HCT116 (cell line): Measurements from ENCODE around the gene AMPD3. TPM values are rescaled to one million over a fixed set of nuclear protein-coding genes. Genes with fewer than 3 reads are reported as not detected.
A peak's percentile ranks its signal among the peaks of the same experiment; 100 is the strongest.

ENCODE experiments used
- ATAC-seq: fragments of 200-7000 bp; cut with Tn5 transposase; 2 replicates; pipeline ENCODE4 v1.9.1; 2020; ENCODE audit warnings: mild to moderate bottlenecking, moderate library complexity
- Bru-seq: library from RNA; stranded (reverse); fragments of 400-500 nt; gene quantifications from one replicate; lab custom pipeline; 2021; lab: Mats Ljungman, UMichigan
- BruChase-seq, 2 experiments: library from RNA; stranded (reverse); fragments of 400-500 nt; gene quantifications; one replicate each; lab custom pipeline; 2021; lab: Mats Ljungman, UMichigan
- BruUV-seq: library from RNA; stranded (reverse); fragments of 400-500 nt; replicated peaks from 2 replicates; lab custom pipeline; 2021; lab: Mats Ljungman, UMichigan
- CTCF ChIA-PET: fragments of 300-600 bp; sonication (Branson Sonifier 250); formaldehyde crosslinking; loops from one replicate; lab custom pipeline; 2021; ENCODE audit warnings: antibody characterized with exemption; lab: Charles Lee
- POLR2A ChIA-PET: fragments of 300-600, 350-600 bp; sonication (Branson Sonifier 250); formaldehyde crosslinking; loops from one replicate; lab custom pipeline; 2021; ENCODE audit warnings: antibody characterized with exemption; lab: Charles Lee
- RAD21 ChIA-PET, 2 experiments: fragments of 300-600 bp; sonication (Branson Sonifier 250); formaldehyde crosslinking; loops; one replicate each; lab custom pipeline; 2023; ENCODE audit warnings: low total read pairs in 2 of 2; ENCODE audit not compliant: uncharacterized antibody in 2 of 2, unreplicated experiment in 2 of 2, low non-redundant PET in 1 of 2; lab: Charles Lee
- DNase-seq: peaks from one replicate; pipeline ENCODE4 v3.0.0-alpha.2; 2010; ENCODE audit warnings: low read depth, low spot score
- H2AFZ ChIP-seq: fragments of 200-600 bp; shearing (Covaris generic), sonication (generic); 2 replicates; pipeline ENCODE4 v1.6.1; 2017; ENCODE audit warnings: low read depth, mixed run types, mixed read lengths, antibody characterized with exemption, low read length; ENCODE audit not compliant: poor library complexity, severe bottlenecking
- H3K27ac ChIP-seq: 2 replicates; pipeline ENCODE4 v1.5.1; 2012; ENCODE audit warnings: low read depth, low read length
- H3K27me3 ChIP-seq: fragments of 200-600 bp; sonication (generic); 2 replicates; pipeline ENCODE4 v1.6.1; 2016; ENCODE audit warnings: mixed run types, low read length, mixed read lengths; ENCODE audit not compliant: insufficient read depth
- H3K36me3 ChIP-seq, 2 experiments: fragments of 200-500 bp in 1 of 2; fragments of 200-600 bp in 1 of 2; sonication (Bioruptor generic) in 1 of 2; sonication (generic) in 1 of 2; 2 replicates each; pipeline versions ENCODE4 v1.5.1 to v1.6.1; 2014 to 2016; ENCODE audit warnings: low read length in 2 of 2, inconsistent platforms in 1 of 2, mixed read lengths in 1 of 2, mixed run types in 1 of 2; ENCODE audit not compliant: insufficient read depth in 2 of 2, control insufficient read depth in 1 of 2
- H3K4me1 ChIP-seq, 2 experiments: fragments of 200-600 bp in 1 of 2; sonication (generic) in 1 of 2; 2 replicates each; pipeline versions ENCODE4 v1.5.1 to v1.6.1; 2012 to 2017; ENCODE audit warnings: low read length in 2 of 2, inconsistent platforms in 1 of 2, mild to moderate bottlenecking in 1 of 2, mixed read lengths in 1 of 2, mixed run types in 1 of 2, moderate library complexity in 1 of 2; ENCODE audit not compliant: insufficient read depth in 2 of 2, control insufficient read depth in 1 of 2
- H3K4me2 ChIP-seq: fragments of 200-600 bp; sonication (generic); 2 replicates; pipeline ENCODE4 v1.6.1; 2017; ENCODE audit warnings: mixed run types, low read length, mixed read lengths
- H3K4me3 ChIP-seq, 2 experiments: fragments of 200-600 bp in 1 of 2; sonication (generic) in 1 of 2; replicated peaks in 1 of 2; 2 replicates each; pipeline ENCODE4 v1.5.1; 2011 to 2016; ENCODE audit warnings: low read length in 2 of 2, control low read depth in 1 of 2, low read depth in 1 of 2, mild to moderate bottlenecking in 1 of 2, mixed read lengths in 1 of 2, mixed run types in 1 of 2
- H3K79me2 ChIP-seq: fragments of 200-600 bp; sonication (generic); 2 replicates; pipeline ENCODE4 v1.6.1; 2017; ENCODE audit warnings: mild to moderate bottlenecking, mixed run types, low read length, moderate library complexity, mixed read lengths; ENCODE audit not compliant: insufficient read depth
- H3K9ac ChIP-seq: fragments of 200-600 bp; sonication (generic); 2 replicates; pipeline ENCODE4 v1.6.1; 2016; ENCODE audit warnings: low read length, mixed read lengths
- H3K9me2 ChIP-seq: fragments of 200-600 bp; sonication (generic), shearing (Covaris generic); 2 replicates; pipeline ENCODE4 v1.6.1; 2017; ENCODE audit warnings: mixed run types, mild to moderate bottlenecking, moderate library complexity; ENCODE audit not compliant: insufficient read depth
- H3K9me3 ChIP-seq, 2 experiments: fragments of 200-500 bp in 1 of 2; fragments of 200-600 bp in 1 of 2; sonication (Bioruptor generic) in 1 of 2; sonication (generic) in 1 of 2; 2 replicates each; pipeline ENCODE4 v1.6.1; 2014 to 2017; ENCODE audit warnings: low read length in 2 of 2, mixed read lengths in 2 of 2, inconsistent platforms in 1 of 2, low read depth in 1 of 2, mild to moderate bottlenecking in 1 of 2, mixed run types in 1 of 2, moderate library complexity in 1 of 2; ENCODE audit not compliant: control insufficient read depth in 1 of 2, insufficient read depth in 1 of 2
- H4K20me1 ChIP-seq: fragments of 200-600 bp; sonication (generic), shearing (Covaris generic); 2 replicates; pipeline ENCODE4 v1.6.1; 2017; ENCODE audit warnings: mixed run types, mild to moderate bottlenecking, moderate library complexity; ENCODE audit not compliant: insufficient read depth
- CBX3 ChIP-seq: IDR thresholded peaks from 2 replicates; pipeline ENCODE4 v1.6.1; 2012; ENCODE audit warnings: low read depth
- ELF1 ChIP-seq: IDR thresholded peaks from 2 replicates; pipeline ENCODE4 v1.6.1; 2012; ENCODE audit warnings: low read depth, borderline replicate concordance
- EZH2 ChIP-seq: fragments of 200-600 bp; sonication (generic); IDR thresholded peaks from 2 replicates; pipeline ENCODE4 v1.6.1; 2017; ENCODE audit warnings: antibody characterized with exemption, mixed run types
- FOSL1 ChIP-seq: IDR thresholded peaks from 2 replicates; pipeline ENCODE4 v1.6.1; 2012; ENCODE audit warnings: low read depth
- POLR2A ChIP-seq: IDR thresholded peaks from 2 replicates; pipeline ENCODE4 v1.7.0; 2011; ENCODE audit warnings: borderline replicate concordance; ENCODE audit not compliant: insufficient read depth, insufficient read length; ENCODE audit errors: extremely low read depth
- POLR2AphosphoS5 ChIP-seq: IDR thresholded peaks from 2 replicates; pipeline ENCODE4 v1.6.1; 2011; ENCODE audit warnings: mild to moderate bottlenecking, low read depth, low read length, moderate library complexity
- RAD21 ChIP-seq: IDR thresholded peaks from 2 replicates; pipeline ENCODE4 v1.6.1; 2012; ENCODE audit warnings: low read depth, mild to moderate bottlenecking
- SIN3A ChIP-seq: IDR thresholded peaks from 2 replicates; pipeline ENCODE4 v1.6.1; 2012; ENCODE audit warnings: low read depth
- SP1 ChIP-seq: IDR thresholded peaks from 2 replicates; pipeline ENCODE4 v1.6.1; 2012; ENCODE audit warnings: low read depth
- SRF ChIP-seq: IDR thresholded peaks from 2 replicates; pipeline ENCODE4 v1.6.1; 2012; ENCODE audit warnings: low read depth
- TCF7L2 ChIP-seq: IDR thresholded peaks from 2 replicates; pipeline ENCODE4 v1.7.0; 2011; ENCODE audit warnings: borderline replicate concordance, inconsistent platforms; ENCODE audit not compliant: insufficient read depth, insufficient read length; ENCODE audit errors: extremely low read depth
- YY1 ChIP-seq: IDR thresholded peaks from 2 replicates; pipeline ENCODE4 v1.6.1; 2011; ENCODE audit warnings: low read length, low read depth, moderate library complexity, mild to moderate bottlenecking; ENCODE audit not compliant: insufficient replicate concordance; ENCODE audit errors: extremely low read depth
- intact Hi-C: fragments of 100-400 bp; cut with micrococcal nuclease; formaldehyde crosslinking; loops from 2 replicates; pipeline ENCODE4 v1.10.0; 2022
- long read RNA-seq: library from polyadenylated mRNA; unstranded; transcript quantifications from one replicate; pipeline ENCODE4 v2.0.0, GENCODE V29; 2021; ENCODE audit not compliant: unreplicated experiment
- polyA plus RNA-seq: library from polyadenylated mRNA; unstranded; fragments of >200 nt; gene quantifications from 2 replicates; pipeline ENCODE4 v1.2.1, GENCODE V29; 2012; ENCODE audit warnings: missing spikeins
- total RNA-seq: library from RNA; stranded (reverse); gene quantifications from one replicate; pipeline ENCODE4 v1.2.1, GENCODE V29; 2021; ENCODE audit not compliant: unreplicated experiment
- TF ChIP-seq, protein P1 (sequence below): IDR thresholded peaks from 2 replicates; pipeline ENCODE4 v1.6.1; 2012
- TF ChIP-seq, protein P2 (sequence below): IDR thresholded peaks from 2 replicates; pipeline ENCODE4 v1.6.1; 2012; ENCODE audit warnings: low read depth
- TF ChIP-seq, protein P3 (sequence below), 3 experiments: fragments of 200-600 bp in 1 of 3; sonication (generic) in 1 of 3; IDR thresholded peaks in 2 of 3; conservative IDR thresholded peaks in 1 of 3; 2 replicates each; pipeline ENCODE4 v1.5.1; 2012 to 2017; ENCODE audit warnings: low read depth in 2 of 3, low read length in 2 of 3, antibody characterized with exemption in 1 of 3, borderline replicate concordance in 1 of 3, control low read depth in 1 of 3, mild to moderate bottlenecking in 1 of 3, mixed read lengths in 1 of 3, mixed run types in 1 of 3, moderate library complexity in 1 of 3; ENCODE audit not compliant: insufficient read depth in 1 of 3

The AMPD3 gene
- total RNA-seq (25.9 TPM), Bru-seq, nascent RNA (percentile 71 among the genes with signal in this experiment), BruChase-seq, experiment 1, labeled RNA remaining after a 6-hour chase (percentile 63 among the genes with signal in this experiment), BruChase-seq, experiment 2, labeled RNA remaining after a 2-hour chase (percentile 66 among the genes with signal in this experiment)
- polyA plus RNA-seq: 10.8 and 12.3 TPM in 2 replicates
- long read RNA-seq, partial matches to known transcripts: 5 of 15 reads
- long read RNA-seq, other reads (novel, unspliced or antisense): 9 of 15 reads

DNA sequence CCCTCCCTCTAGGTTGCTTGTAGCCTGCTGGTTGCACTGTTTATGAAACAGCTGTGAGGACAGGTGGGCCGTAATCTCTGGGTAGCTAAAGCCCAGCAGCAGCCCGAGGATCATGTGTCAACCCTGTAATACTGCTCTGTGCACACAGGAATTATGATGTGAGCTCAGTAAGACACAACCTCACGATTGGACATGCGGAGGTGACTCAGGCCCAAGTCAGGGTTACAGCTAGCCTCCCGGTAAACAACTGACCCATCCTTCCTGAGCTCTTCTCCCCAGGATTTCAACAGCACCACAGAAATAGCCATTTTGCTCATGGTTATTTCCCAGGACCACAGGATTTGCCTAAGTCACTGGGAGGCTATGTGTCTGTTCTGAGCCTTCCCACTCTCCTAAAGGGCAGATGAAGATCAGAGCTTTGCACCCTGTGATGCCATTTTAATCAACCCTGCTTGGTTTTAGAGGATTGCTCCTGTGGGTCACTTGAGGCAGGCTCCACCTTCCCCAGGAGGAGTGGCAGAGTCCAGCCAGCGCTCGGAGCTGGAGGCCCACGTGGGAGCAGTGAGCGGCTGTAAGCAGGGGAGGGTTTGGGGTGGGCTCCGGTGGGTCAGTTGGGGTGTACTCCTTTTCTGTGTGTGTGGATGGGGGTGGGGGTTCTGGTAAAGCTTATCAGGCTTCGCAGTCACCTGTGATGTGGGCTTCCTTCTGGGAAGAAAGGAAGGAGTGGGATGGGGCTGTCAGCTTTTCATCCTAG lies at the start of gene AMPD3:
Gene AMPD3, plus strand, starts transcription at position 387 of the 754 bp plus-strand sequence. CDS start 6,256 bp downstream, outside the sequence.
- intact Hi-C loops: loop anchor here (5.0 kb wide), 1 partner anchor 88 kb away; no protein-coding TSS in a partner anchor
- no peak within 1 kb of the TSS for H2AFZ ChIP-seq
- H4K20me1 ChIP-seq: no peaks in the 10 kb centered on the region
- ChIA-PET POLR2A (interaction anchor here (0.6 to 1.9 kb wide), 15 partner anchors 8 to 296 kb away, joined by 3 to 11 read pairs (median 4); partner anchors contain the start of genes ADM, CTR9 and RNF141), CTCF (interaction anchor here (0.7 to 5.1 kb wide), 4 partner anchors 26 to 404 kb away, joined by 3 to 24 read pairs (median 9); no protein-coding TSS in a partner anchor), RAD21 (interaction anchor here (0.5 to 1.4 kb wide), 4 partner anchors 49 to 280 kb away, joined by 3 to 4 read pairs (median 4); no protein-coding TSS in a partner anchor)
- H3K4me1 ChIP-seq: peaks cover 36 to 69% of the 10 kb centered on the region in 2 experiments
- H3K9me3 ChIP-seq: no peaks in the 10 kb centered on the region
- no peaks in the 10 kb centered on the region for H3K9me2 ChIP-seq
- H3K36me3 ChIP-seq: no peaks in the 10 kb centered on the region
- no peaks in the 10 kb centered on the region for H3K27me3 ChIP-seq
- peak; percentile 85 for DNase-seq
- H3K4me3 ChIP-seq: peak within 1 kb of the TSS; percentile 62 to 71
- ATAC-seq: peak; percentile 74
- H3K4me2 ChIP-seq: peak within 1 kb of the TSS; percentile 97
- H3K27ac ChIP-seq: peak within 1 kb of the TSS; percentile 77
- peaks cover 44% of the 10 kb centered on the region for H3K79me2 ChIP-seq
- TF ChIP-seq, protein P1, sequence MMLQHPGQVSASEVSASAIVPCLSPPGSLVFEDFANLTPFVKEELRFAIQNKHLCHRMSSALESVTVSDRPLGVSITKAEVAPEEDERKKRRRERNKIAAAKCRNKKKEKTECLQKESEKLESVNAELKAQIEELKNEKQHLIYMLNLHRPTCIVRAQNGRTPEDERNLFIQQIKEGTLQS: no peak
- TF ChIP-seq RAD21: no peak
- no peak for TF ChIP-seq ELF1
- no peak for TF ChIP-seq CBX3
- peak; percentile 60 for TF ChIP-seq YY1
- TF ChIP-seq, protein P2, sequence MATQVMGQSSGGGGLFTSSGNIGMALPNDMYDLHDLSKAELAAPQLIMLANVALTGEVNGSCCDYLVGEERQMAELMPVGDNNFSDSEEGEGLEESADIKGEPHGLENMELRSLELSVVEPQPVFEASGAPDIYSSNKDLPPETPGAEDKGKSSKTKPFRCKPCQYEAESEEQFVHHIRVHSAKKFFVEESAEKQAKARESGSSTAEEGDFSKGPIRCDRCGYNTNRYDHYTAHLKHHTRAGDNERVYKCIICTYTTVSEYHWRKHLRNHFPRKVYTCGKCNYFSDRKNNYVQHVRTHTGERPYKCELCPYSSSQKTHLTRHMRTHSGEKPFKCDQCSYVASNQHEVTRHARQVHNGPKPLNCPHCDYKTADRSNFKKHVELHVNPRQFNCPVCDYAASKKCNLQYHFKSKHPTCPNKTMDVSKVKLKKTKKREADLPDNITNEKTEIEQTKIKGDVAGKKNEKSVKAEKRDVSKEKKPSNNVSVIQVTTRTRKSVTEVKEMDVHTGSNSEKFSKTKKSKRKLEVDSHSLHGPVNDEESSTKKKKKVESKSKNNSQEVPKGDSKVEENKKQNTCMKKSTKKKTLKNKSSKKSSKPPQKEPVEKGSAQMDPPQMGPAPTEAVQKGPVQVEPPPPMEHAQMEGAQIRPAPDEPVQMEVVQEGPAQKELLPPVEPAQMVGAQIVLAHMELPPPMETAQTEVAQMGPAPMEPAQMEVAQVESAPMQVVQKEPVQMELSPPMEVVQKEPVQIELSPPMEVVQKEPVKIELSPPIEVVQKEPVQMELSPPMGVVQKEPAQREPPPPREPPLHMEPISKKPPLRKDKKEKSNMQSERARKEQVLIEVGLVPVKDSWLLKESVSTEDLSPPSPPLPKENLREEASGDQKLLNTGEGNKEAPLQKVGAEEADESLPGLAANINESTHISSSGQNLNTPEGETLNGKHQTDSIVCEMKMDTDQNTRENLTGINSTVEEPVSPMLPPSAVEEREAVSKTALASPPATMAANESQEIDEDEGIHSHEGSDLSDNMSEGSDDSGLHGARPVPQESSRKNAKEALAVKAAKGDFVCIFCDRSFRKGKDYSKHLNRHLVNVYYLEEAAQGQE: no peak
- TF ChIP-seq POLR2AphosphoS5: peak; percentile 96
- no peak for TF ChIP-seq SIN3A
- TF ChIP-seq TCF7L2: no peak
- TF ChIP-seq, protein P3, sequence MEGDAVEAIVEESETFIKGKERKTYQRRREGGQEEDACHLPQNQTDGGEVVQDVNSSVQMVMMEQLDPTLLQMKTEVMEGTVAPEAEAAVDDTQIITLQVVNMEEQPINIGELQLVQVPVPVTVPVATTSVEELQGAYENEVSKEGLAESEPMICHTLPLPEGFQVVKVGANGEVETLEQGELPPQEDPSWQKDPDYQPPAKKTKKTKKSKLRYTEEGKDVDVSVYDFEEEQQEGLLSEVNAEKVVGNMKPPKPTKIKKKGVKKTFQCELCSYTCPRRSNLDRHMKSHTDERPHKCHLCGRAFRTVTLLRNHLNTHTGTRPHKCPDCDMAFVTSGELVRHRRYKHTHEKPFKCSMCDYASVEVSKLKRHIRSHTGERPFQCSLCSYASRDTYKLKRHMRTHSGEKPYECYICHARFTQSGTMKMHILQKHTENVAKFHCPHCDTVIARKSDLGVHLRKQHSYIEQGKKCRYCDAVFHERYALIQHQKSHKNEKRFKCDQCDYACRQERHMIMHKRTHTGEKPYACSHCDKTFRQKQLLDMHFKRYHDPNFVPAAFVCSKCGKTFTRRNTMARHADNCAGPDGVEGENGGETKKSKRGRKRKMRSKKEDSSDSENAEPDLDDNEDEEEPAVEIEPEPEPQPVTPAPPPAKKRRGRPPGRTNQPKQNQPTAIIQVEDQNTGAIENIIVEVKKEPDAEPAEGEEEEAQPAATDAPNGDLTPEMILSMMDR (IDR thresholded peaks at IDR 0.05 in 2 of 3, conservative IDR thresholded peaks at IDR 0.05 in 1 of 3; ENCODE audit: borderline replicate concordance in 1 of 3, insufficient read depth in 1 of 3, low read depth in 2 of 3, low read length in 2 of 3): no peak
- no peak for TF ChIP-seq SRF
- TF ChIP-seq EZH2: no peak
- no peak for TF ChIP-seq SP1
- TF ChIP-seq FOSL1: no peak
- no peak for TF ChIP-seq POLR2A
- BruUV-seq: TSS peak; percentile 89
- H3K9ac ChIP-seq: peak within 1 kb of the TSS; percentile 82
